HG02870 (cell line): ENCODE results near the gene GRPEL1.

Source experiments
- ATAC-seq: cut with Tn5 transposase; IDR thresholded peaks from one replicate; pipeline ENCODE4 v1.9.1; 2021; ENCODE audit warnings: mild to moderate bottlenecking, moderate library complexity; ENCODE audit not compliant: unreplicated experiment

Gene GRPEL1

DNA sequence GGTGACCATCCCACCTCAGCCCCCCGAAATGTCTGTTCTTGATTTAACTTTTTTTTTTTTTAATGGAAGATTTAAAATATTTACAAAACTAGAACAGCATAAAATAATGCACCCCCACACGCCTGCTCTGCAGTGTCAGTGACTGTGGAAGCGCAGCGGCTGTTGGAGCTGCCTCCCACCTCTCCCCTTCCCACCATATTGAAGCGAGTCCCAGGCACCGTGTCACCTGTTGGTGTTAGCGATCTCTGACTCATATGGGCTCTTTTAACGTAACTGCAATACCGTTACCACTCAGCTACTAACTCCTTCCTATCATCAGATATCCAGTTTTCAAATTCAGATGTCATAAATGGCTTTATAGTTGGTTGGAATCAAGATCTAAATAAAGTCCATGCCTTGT is 41.8 kb downstream of the GRPEL1 start:
- no peak for ATAC-seq

DNA sequence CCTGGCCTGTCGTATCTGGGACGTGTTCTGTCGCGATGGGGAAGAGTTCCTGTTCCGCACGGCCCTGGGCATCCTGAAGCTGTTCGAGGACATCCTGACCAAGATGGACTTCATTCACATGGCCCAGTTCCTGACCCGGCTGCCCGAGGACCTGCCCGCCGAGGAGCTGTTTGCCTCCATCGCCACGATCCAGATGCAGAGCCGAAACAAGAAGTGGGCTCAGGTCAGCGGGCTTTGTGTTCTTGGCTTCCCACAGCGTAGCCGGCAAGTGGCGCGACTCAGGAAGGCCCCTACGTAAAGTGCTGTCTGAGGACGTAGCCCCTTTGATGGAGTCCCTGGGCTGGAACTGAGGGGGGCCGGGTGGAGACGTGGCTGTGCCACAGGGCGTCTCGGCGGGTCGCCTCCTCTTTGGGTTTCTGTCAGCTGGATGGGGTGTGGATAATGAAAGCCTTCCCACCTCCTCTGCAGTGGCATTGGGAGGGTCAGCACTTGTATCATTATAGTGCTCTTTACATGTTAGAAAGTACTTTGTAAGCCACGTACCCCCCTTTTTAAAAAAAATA is 42.7 kb downstream of the GRPEL1 start:
- ATAC-seq: no peak

DNA sequence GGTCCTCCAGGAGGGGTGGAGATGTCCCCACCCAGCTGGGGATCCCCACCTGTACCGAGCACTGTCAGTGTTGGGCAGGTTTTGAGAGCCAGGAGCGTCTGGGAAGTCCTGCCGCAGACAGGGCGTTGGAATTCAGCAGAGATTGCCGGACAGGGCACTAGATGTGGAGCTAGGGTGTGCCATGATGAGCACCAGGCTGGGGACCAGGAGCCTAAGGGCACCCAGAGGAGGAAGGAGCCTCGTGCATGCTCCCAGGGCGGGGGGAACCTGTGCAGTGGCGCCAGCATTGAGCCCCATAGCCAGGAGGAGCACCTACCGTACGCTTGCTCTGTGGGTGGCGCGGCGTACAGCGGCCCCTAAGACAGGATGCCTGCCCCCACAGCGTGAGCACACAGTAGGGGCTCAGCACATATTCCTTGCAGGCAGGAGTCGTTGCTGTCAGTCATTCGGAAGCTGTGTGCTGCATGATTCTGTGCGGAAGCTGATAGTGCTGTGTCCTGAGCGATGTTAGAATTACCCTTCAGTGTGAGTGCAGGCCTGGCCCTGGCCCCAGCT is 43.5 kb downstream of the GRPEL1 start:
- ATAC-seq: no peak

DNA sequence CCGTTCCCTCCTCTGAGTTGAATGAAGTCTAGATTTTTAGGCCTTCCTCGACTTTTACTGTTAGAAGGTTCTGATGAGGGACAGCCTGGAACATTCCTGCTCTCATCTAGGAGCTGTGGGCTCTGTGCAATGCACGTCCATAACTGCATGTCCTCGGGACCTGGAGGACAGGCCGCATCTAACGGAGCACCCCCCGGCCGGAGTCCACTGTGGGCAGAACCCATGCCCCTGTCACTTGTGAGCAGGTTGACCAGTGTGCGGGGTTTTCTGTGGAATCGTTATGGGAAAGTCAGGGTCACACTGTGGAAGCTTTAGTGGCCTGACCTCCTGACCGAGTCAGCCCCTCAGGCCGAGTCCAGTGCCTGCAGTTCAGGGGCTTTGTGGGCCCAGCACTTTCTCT is 44.0 kb downstream of the GRPEL1 start:
- ATAC-seq: no peak

DNA sequence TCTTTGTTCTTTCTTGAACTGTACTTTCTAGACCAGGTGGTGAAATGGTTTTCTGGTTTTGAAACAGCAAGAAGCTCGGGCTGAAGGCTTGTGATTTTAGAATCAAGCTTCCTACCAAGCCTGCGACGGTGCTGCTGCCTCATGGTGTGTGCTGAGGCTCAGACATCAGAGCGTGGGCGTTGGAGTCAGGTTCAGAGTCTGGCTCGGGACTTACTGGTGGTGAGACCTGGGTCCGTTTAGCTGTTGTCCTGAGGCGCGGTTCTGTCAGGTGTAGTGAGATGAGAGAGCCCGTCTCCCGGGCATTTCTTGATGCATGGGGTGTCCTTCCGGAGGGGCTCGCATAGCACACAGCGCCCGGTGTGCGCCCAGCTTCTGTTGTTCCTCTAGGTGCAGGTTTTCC is 44.4 kb downstream of the GRPEL1 start:
- no peak for ATAC-seq

DNA sequence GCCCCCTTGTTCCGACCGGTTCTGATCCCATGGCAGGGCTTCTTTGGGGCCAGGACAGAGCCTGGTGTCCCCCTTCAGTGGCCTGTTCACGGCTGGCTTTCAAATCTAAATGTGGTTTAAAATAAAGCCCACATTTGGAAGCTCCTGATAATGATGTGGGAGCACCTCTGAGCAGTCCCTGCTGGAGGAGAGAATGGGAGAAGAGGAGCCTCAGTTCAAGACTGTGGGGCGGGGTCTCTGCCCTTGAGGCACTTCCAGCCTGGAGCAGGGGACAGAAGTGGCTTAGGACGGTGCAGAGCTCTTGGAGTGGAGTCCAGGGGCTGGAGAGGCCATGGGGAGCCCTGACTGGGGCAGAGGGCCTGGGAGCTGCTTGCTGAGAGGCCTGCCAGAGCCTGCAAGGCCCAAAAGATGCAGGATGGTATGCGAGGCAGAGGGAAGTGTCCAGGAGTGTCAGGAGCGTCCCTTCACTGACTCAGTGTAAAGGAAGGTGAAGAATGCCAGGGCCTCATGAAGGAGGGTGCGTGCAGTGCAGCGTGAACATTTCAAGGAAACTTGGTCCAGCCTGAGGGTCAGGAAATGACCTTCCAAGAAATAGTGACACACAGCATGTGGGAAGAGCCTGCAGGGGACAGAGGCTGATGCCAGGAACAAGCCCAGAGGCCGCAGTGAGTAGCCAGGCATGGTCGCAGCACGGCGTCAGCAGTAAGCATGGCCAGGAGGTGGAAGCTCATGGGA is 45.8 kb downstream of the GRPEL1 start:
- ATAC-seq: no peak

DNA sequence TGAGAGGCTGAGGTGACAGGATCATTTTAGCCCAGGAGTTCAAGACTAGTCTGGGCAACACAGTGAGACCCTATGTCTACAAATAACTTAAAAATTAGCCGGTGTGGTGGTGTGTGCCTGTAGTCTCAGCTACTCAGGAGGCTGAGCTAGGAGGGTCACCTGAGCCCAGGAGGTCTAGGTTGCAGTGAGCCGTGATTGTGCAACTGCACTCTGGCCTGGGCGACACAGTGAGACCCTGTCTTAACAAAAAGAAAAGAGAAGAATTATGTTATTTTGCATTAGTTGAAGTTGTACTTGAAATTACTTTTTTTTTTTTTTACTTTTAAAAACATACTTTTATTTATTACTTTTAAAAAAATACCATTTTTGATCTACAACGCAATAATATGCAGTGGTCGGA is 46.5 kb downstream of the GRPEL1 start:
- ATAC-seq: no peak

DNA sequence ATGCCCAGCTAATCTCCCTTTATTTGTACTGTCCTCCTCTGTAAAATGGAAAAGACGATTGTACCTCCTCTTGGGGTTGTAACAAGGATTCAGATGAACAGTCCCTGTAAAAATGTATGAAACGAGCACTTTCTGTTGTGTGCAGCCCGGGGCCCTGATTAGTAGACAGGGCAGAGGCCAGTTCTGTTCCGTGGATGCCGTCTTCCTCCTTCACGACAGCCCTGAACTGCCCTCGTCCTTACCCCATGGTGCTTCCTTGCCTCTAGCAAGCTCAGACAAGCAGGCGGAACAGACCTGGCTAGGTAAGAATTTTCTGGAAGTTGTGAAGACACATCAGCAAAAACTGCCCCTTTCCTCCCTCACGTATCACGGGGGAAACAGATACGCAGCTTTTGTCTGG is 47.0 kb downstream of the GRPEL1 start:
- no peak for ATAC-seq

DNA sequence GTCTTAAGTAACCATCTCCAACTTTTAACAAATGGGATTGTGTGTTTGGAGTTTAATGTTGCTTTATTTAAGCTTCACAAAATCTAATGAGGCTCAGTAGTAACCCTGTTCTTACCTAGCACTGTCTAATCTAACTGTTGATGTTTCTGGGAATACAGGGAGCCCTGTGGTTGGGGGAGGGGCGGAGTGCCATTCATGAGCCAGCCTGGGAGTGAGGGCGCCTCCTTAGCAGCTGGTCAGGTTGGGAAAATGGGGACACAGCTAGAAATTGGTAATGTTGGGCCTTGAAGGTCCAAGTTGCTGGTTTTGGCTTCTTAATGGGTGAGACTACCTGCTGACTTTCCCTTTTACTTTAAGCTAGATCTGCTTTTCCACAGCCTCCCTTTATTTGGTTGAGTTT is 47.6 kb downstream of the GRPEL1 start:
- no peak for ATAC-seq

DNA sequence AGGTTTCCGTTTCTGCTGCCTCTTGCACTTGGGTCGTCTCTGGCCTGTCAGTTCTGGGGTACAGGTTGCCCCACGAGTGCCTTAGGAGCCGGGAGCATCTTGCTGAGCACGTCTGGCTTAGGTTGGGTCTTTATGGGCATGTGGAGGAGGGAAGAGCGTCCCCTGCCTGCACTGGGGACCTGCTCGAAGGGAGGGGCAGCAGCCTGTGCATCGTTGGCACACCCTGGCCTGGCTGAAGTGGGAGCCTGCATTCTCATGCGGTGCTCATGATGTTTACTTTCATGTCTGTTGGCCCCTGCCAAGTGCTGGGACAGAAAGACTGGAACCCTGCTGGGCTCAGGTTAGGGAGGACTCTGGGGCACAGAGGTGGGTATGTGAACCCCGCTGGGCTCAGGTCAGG is 48.5 kb downstream of the GRPEL1 start:
- ATAC-seq: no peak

DNA sequence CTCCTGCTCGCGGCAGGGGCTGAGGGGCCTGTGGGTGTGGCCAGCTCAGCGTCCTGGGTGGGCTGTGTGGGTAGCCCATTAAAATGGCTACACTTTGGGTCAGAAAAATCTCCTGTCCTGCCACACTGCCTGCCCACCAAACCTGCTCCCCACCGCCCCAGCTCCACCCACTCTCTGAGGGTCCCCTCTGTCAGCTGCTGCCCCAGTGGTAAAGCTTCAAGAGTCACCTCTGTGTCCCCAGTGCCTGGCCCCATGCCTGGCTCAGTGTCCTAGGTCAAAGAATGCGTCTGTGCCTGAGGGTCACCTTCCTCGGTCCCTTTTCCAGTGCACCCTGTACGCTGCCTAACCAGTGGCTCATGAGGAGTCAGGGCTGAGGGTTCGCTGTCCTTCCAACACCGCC is 49.6 kb downstream of the GRPEL1 start:
- no peak for ATAC-seq

DNA sequence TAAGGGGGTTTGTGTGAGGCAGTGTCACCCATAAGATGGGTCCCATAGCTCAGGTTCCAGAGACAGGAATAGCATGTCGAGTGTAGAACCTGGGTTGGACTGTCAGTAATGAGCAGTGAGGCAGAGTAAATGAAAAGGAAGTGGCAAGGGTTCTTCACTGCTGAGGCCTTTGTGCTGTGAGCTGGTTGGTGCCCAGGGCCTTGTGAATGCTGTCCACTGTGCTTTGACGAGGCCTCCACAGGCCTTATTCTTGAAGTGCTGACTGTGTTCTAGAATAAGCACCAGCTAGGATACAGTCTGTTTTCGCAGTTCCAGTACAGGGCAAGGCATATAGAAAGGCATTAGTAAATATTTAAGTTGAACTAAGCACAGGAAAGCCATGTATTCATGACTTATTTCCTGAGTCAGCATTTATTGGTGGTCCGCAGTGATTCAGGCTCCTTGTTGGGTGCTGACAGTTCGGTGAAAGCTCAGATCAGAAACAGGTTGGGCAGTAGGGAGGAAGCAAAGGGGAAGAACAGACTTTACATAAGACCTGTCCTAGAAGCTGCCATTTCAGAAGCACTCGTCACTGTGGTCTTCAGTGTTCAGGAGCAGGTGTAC is 50.3 kb downstream of the GRPEL1 start:
- no peak for ATAC-seq

DNA sequence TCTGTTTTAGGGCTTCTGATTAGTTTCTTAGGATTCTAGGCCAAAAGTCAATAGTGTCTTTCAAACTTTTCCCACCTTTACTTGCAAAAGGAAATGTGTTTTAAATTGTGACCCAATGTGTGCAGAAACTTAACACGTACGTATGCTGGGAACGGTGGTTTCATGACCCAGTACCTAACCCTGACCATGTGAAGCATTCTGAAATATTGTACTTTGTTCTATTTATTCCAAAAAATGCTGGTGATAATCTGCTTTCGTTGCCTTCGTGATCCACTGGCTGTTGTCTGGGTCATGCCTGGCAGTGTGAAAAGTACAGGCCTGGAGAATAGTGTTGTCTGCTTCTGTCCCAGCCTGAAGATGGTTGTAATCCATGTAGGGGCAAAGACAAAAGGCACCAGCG is 51.4 kb downstream of the GRPEL1 start:
- no peak for ATAC-seq

DNA sequence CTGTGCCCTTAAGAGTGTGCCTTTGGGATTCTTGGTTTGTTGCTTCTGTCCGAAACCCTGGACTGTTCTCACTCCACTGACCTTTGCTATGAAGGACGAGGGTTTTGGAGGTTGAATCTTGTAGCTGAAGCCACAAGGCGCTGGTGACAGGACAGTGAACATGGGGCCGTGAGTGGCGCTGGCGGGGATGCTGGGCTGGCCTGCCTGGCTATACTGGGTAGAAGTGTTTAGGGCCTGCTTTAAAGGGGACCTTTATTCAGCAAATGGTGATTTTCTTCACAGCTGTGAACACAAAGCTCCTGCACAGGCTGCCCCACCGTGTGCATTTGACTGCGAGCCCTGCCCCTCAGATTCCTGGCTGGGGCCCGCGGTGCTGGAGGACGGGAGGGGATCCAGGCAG is 51.8 kb downstream of the GRPEL1 start:
- no peak for ATAC-seq

DNA sequence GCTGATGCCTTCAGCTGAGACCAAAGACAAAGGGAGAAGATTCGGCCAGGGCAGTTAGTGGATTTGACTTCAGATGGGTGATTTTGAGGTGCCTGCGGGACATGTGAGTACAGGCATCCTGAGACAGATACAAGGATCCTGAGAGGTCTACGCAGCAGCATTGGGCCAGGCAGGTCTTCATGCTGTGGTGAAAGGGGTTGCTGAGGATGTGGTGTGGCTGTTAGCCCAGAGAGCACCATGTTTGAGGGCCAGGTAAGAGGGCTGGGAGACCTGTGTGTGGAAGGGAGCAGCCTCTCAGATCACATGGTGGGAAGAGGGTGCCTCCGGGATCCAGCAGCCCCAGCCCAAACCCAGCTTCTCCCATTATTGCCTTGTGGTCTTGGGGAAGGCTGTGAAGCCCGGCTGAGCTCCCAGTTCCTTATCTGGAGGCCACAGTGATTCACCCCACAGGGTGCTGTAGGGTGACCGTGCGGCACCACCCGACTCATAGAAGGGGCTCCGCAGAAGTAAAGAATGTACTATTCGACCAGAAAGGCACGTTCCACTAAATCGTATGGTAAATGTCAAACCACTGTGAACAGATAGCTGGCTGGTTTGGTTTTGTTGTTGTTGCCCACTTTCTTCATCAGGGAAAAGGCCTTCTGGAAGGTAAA is 52.4 kb downstream of the GRPEL1 start:
- ATAC-seq: no peak

DNA sequence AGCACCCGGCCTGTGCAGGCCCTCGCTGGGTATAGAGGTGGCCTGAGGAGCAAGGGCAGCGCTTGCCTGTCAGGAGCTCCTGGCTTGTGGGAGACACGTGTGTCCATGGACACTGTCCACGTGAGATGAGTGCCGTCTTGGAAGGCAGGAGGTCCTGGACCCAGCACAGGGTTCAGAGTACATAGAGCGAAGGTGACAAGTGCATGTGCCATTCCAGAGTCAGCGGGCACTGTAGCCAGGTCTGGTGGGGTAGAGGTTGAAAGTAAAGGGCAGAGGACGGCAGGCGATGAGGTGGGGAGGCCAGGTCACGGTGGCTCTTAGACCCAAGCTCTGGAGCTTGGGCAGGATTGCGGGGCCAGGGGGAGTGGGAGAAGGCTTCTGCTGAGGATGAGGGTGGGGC is 53.0 kb downstream of the GRPEL1 start:
- no peak for ATAC-seq

DNA sequence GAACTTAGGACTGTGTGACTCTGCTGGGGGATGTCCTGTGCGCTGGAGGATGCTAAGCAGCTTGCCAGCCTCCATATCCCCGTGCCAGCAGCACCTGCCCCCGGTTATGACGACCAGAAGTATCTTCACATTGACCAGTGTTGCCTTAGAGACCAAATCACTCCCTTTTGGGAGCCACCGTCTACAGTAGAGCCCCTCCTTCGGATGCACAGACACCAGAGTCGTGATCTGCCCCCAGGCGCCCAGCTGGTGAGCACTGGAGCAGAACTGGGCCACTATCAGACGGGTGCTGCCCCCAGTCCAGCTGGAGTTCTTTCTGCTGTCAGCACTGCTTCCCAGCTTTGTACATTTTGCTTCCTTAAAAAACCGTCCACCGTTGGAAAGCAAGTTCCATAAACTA is 54.7 kb downstream of the GRPEL1 start:
- no peak for ATAC-seq

DNA sequence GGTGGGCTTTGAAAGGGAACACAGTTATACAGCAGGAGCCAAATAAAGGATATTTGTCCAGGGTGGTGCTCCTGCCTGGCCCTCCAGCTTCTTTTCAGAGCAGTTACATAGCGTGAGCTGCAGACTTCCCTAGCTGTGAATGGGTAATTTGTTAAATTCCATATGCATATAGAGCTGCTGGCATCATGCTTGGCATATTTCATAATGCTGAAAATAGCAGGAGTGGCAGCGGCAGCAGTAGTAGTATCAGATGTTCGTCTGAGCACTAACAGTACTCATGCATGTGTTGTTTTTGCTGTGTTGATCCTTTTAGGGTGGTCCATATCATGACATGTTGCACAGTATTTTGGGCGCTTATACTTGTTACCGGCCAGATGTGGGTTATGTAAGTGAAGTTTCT is 58.3 kb downstream of the GRPEL1 start:
- ATAC-seq: no peak
